GM20431 (cell line): ENCODE measurements around the gene DNMT3A.
"Not testable (repeated sequence)": the region's sequence is repeated elsewhere in the genome, so short reads cannot be mapped to it uniquely, and the experiment has no call there.

Source experiments
- in situ Hi-C: fragments of 300-500 bp; cut with MseI, MboI; formaldehyde crosslinking; loops from one replicate; pipeline ENCODE4 v1.15.0; 2020; ENCODE audit warnings: low sequenced_read_pairs; ENCODE audit not compliant: unreplicated experiment

The DNMT3A gene

GRCh38 chr2:25221579-25221978 lies 120.1 kb downstream of the DNMT3A start:
- in situ Hi-C loops: no loop called here

GRCh38 chr2:25220313-25220712 lies 121.4 kb downstream of the DNMT3A start:
- in situ Hi-C loops: no loop called here

GRCh38 chr2:25219621-25220020 lies 122.1 kb downstream of the DNMT3A start:
- in situ Hi-C loops: no loop called here

DNA sequence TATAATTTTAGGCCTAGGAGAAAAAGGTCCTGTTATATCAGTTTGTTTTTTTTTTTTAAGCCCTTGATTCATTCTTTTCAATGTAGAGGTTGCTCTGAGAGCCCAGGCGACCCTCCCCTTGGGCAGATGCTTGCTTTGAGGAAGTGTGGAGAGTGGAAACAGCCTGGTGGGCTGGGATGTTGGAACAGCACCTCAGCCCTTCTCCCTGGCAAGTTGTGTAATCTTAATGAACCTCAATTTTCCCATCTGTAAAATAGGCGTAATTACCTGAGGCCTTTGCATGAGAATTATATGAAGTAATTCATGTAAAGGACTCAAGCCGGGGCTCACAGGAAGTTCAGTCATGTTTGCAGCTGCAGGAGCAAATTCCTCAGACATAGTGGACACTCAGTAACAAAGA lies 123.6 kb downstream of the DNMT3A start:
- in situ Hi-C loops: no loop called here

GRCh38 chr2:25215948-25216679 lies 125.6 kb downstream of the DNMT3A start:
- in situ Hi-C loops: no loop called here

- in situ Hi-C loops: no loop called here
Measured at GRCh38 chr2:25215232-25215631, 126.5 kb downstream of the DNMT3A start.

DNA sequence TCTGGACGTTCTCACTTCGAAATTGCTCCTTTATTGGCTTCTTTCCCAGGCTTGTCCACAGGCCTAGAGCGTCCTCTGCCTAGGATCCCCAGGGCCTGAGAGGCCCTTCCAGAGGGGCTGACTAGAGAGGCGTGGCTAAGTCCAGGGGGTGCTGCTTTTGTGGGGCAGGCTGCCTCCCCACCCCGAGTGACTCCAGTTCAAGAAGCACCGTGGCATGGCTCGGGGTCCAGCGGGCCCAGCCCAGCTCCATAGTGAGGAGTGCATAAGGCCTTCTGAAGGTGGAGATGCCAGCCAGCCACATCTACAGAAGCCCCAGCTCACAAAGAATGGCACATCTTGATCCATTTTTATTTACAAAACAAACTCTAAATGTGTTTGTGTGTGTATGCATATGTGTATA lies 128.5 kb downstream of the DNMT3A start:
- in situ Hi-C loops: no loop called here

DNA sequence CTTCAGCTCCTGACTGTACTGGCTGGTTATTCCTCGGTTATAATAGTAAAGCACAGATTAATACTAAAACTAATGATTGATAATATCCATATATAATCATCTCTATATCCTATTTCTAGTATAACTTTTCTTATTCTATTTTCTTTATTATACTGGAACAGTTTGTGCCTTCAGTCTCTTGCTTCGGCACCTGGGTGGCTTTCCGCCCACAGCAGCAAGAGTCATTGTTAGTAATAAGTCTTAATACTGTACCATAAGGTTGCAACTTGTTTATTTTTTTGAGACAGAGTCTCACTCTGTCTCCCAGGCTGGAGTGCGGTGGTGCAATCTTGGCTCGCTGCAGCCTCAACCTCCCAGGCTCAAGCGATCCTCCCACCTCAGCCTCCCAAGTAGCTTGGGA lies 130.8 kb downstream of the DNMT3A start:
- in situ Hi-C loops: not testable (repeated sequence)

- in situ Hi-C loops: no loop called here
Measured at GRCh38 chr2:25207078-25207545, 134.6 kb downstream of the DNMT3A start.

GRCh38 chr2:25204190-25204838 lies 137.4 kb downstream of the DNMT3A start:
- in situ Hi-C loops: no loop called here

GRCh38 chr2:25202275-25202674 lies 139.4 kb downstream of the DNMT3A start:
- in situ Hi-C loops: no loop called here

DNA sequence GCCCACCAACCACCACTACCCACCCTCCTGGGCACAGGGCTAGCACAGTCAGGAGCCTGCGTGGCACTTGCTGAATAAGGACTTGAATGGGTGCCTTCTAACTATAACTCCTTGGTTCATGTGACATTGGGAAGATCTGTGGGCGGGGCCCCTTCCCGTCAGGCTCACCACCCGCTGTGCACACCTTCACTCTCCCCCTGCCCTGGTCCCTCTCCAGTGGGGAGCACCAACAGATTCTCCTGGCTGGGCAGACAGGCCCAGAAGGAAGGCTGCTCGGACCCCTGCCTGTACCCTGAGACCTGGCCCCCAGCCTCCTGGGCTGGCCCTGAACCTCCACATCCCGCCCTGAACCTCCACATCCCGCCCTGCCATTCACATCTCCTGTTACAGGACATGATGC lies 139.9 kb downstream of the DNMT3A start:
- in situ Hi-C loops: no loop called here

- in situ Hi-C loops: no loop called here
Measured at GRCh38 chr2:25201265-25201664, 140.5 kb downstream of the DNMT3A start.

- in situ Hi-C loops: no loop called here
Measured at GRCh38 chr2:25198576-25198975, 143.1 kb downstream of the DNMT3A start.

GRCh38 chr2:25198209-25198525 lies 143.6 kb downstream of the DNMT3A start:
- in situ Hi-C loops: no loop called here

DNA sequence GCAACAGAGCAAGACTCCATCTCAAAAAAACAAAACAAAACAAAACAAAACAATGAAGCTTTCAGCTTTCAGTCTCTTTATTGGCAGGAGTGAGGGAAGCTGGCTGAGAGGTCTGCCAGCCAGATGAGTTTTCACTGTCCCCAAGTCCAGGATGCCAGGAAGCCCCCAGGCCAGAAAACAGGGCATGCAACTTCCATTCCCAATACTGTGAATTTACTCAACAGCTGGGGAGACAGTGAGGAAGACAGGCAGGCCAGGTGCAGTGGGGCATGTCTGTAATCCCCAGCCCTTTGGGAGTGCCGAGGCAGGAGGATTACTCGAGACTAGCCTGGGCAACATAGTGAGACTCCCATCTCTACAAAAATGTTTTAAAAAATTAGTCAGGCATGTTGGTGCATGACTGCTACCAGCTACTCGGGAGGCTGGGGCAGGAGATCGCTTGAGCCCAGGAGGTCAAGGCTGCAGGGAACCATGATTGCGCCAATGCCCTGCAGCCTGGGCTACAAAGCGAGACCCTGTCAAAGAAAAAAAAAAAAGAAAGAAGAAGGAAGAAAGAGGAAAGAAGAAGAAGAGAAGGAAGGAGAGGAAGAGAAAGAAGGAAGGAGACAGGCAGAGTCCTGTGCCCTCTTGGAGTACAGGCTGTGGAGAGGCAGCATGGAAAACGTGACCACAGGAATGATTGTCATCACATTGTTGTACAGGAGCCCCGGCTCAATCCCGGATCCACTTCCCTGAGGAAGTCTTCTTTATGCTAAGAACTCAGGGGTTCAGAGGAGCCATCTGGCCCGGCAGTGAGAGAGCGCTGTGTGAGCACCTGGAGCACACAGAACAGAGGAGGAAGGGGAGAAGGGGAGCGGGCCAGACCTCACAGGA lies 144.2 kb downstream of the DNMT3A start:
- in situ Hi-C loops: no loop called here

DNA sequence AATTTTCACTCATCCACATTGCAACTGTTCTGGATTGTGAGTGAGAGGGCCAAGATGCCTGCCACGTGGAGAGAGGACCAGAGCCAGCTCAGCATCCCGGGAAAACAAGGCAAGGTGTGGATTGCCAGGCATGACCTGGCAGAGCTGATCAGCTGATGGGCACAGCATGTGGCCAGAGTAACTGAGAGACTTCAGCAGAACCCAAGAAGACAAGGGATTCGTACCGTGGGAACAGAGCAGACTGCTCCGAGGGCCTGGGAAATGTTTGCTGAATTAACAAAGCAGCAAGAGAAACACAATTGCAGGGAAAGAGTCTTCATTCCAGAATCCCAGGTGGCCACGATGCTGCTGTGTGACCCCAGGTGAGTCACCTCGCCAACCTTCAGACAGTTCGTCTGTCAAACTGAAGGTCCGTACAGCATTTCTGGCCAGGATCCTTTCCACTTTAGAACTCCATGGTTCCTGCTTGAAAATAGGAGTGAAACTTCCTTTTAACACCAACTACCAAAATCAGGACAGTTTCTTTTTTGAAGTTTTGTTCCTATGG lies 147.1 kb downstream of the DNMT3A start:
- in situ Hi-C loops: no loop called here

DNA sequence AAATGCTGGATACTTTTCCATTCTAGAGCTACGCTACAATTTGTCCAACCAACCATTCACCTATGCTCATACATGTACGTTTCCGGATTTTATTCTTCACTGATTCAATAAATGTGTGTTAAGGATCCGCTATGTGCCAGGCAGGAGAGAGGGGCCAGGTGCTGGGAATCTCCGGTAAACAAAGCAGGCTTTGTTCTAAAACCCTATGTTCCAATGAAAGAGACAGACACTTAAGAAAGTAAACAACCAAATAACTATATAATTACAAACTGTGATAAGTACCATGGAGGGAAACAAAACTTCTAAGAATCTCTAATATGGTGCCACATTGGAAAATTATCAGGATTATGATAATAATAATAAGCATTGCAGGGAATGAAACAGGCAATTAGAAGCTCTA lies 151.2 kb downstream of the DNMT3A start:
- in situ Hi-C loops: no loop called here

GRCh38 chr2:25188405-25188804 lies 153.3 kb downstream of the DNMT3A start:
- in situ Hi-C loops: no loop called here

DNA sequence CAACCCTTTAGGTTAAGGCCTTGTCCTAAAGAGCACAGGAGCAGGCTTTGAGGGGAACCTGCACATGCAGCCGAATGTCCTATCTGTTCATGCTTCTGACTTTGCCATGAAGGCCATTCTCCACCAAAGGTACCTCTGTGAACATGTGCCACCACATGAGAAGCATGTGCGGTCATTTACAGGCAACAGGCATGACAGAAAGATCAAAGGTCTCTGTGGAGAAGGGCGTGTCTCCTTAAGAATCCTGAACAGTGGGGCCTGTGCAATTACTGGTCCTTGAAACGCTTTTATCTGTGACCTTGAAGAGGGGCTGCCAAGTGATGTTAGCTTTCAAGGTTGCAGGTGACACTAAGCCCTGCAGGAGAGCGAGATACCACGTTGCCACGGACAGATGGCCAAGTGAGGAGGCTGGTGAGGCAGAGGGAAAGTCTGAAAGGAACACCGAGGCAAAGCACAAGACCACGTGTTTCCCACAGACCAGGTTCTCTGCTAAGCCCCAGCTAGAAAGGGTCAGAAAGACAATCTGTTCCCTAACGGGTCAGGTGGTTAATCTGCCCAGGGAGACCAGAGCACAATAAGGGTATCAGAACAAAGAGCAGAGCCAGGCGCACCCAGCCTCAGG lies 153.9 kb downstream of the DNMT3A start:
- in situ Hi-C loops: no loop called here
